ENCODE results near the gene ABHD4.

The ABHD4 gene

DNA sequence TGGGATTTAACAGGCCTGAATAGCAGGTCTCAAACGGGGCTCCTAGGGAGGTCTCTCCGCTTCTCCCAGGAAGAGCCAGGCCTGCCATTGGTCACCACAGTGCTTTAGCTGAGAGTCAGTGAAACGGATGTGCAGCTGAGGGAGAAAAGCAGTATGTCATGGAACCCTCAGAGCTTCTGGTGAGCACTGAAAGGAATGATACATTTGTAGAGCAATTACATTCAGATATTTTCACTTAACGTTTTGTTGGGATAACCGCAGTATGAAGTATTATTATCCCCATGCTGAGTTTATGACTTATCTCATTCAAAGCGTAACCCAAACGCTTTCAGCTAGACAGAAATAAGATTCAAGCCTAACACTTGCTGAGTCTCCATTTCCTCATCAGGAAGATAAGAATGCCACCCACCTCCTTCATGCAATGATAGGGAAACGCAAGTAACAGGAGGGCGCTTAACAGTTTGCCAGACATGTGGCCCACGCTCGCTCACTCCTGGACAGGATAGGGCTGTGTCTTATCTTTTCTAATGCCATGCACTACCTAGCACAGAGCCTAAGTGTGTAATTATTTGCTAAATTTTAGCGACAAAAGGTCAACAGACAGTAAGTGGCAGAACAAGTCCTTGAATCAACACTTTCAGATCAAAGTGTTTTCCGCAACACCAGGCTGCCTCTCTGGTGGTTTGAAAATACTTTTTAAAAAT, 37.3 kb upstream of the ABHD4 start:
- ChIA-PET CTCF (interaction anchor here (0.8 to 23.7 kb wide), 27 partner anchors 10 to 426 kb away, joined by 3 to 395 read pairs (median 4); partner anchors contain the start of genes AJUBA, DAD1 and MMP14), POLR2A (interaction anchor here (0.6 to 0.7 kb wide), 2 partner anchors 9 to 36 kb away, joined by 3 to 5 read pairs; no protein-coding TSS in a partner anchor)
- TF ChIP-seq, protein P1, sequence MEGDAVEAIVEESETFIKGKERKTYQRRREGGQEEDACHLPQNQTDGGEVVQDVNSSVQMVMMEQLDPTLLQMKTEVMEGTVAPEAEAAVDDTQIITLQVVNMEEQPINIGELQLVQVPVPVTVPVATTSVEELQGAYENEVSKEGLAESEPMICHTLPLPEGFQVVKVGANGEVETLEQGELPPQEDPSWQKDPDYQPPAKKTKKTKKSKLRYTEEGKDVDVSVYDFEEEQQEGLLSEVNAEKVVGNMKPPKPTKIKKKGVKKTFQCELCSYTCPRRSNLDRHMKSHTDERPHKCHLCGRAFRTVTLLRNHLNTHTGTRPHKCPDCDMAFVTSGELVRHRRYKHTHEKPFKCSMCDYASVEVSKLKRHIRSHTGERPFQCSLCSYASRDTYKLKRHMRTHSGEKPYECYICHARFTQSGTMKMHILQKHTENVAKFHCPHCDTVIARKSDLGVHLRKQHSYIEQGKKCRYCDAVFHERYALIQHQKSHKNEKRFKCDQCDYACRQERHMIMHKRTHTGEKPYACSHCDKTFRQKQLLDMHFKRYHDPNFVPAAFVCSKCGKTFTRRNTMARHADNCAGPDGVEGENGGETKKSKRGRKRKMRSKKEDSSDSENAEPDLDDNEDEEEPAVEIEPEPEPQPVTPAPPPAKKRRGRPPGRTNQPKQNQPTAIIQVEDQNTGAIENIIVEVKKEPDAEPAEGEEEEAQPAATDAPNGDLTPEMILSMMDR (IDR thresholded peaks at IDR 0.05; ENCODE audit: insufficient read depth, low read length, missing control alignments): no peak
- DNase-seq (ENCODE audit: low read depth, low spot score): no peak
- no peak overlapping the region for H3K4me3 ChIP-seq (ENCODE audit: low read depth, low read length)

DNA sequence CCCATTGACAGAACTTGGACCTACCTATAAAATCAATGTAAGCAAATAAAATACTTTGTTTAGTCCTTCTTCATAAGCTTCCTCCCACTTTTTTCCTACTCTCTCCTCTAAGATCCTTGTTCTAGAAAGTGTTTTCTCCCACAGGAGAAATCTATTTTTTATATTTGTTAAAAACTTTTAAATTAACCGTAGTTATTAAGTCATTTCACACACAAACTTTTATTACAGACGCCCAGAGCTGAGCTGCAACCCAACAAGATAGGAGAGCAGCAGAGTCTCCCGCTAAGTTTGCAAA, 36.8 kb upstream of the ABHD4 start:
- TF ChIP-seq, protein P1 (IDR thresholded peaks at IDR 0.05; ENCODE audit: insufficient read depth, low read length, missing control alignments): no peak
- DNase-seq (ENCODE audit: low read depth, low spot score): no peak
- H3K4me3 ChIP-seq (ENCODE audit: low read depth, low read length): no peak overlapping the region
- ChIA-PET CTCF (interaction anchor here (1.2 to 23.7 kb wide), 12 partner anchors 9 to 339 kb away, joined by 3 to 395 read pairs (median 8); no protein-coding TSS in a partner anchor), POLR2A (interaction anchor here (0.6 kb wide), 1 partner anchor 35 kb away, joined by 5 read pairs; no protein-coding TSS in a partner anchor)

DNA sequence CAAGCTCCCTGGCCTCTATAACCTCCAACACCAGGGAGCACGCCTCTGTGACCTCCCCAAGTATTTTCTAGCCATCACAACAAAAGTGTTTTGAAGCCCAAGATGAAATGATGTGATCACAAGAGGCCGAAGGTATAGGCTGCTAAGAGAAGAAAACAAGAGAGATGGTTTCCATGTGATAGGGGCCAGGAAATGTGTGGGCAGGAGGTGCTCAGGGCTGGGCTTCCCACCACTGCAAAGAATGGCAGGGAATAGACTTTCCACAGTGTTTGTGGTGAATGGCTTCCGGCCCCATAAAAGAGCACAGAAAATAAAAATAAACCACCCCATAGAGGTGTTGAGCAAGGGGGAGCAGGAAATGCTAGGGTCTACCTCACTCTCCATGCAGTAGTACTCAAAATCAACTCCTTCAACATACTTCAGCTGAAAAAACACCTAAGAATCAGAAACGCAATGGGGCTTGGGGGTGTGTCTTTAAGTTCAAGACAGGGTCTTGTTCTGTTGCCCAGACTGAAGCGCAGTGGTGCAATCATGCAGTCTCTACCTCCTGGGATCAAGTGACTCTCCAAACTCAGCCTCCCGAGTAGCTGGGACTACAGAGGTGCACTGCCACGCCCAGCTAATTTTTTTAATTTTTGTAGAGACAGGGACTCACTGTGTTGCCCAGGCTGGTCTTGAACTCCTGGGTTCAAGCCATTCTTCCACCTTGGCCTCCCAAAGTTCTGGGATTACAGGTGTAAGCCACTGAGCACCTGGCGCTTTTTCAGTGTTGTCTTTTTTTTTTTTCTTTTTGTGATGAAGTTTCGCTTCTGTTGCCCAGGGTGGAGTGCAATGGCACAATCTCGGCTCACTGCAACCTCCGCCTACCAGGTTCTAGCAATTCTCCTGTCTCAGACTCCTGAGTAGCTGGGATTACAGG, 36.2 kb upstream of the ABHD4 start:
- no peak for DNase-seq (ENCODE audit: low read depth, low spot score)
- POLR2A ChIA-PET: no interaction called here
- H3K4me3 ChIP-seq (ENCODE audit: low read depth, low read length): no peak overlapping the region

DNA sequence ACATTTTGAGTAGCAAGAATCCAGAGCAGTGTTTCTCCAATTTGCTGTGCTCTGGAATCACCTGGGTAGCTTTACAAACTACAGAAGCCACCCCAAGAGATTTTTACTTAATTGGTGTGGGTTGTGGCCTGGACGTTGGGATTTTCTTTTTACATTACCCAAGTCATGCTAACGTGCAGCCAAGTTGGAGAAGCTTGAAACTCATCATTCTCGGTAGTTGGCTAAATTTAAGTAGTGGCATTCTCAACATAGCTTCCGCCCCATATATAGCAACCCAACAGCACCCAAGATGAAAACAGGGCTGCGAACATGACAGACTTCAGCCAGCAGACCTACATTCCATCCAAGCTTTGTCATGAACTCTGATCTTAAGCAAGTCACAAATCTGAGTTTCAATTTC, 34.1 kb upstream of the ABHD4 start:
- no peak for DNase-seq (ENCODE audit: low read depth, low spot score)
- ChIA-PET POLR2A (interaction anchor here (1.1 kb wide), 1 partner anchor 274 kb away, joined by 3 read pairs; no protein-coding TSS in a partner anchor), CTCF (interaction anchor here (0.6 to 23.7 kb wide), 17 partner anchors 9 to 410 kb away, joined by 3 to 395 read pairs (median 4); partner anchors contain the start of genes DAD1 and LRP10)
- TF ChIP-seq, protein P1 (IDR thresholded peaks at IDR 0.05; ENCODE audit: insufficient read depth, low read length, missing control alignments): no peak
- H3K4me3 ChIP-seq (ENCODE audit: low read depth, low read length): no peak overlapping the region

More for the DNA sequence above, 36.2 kb upstream of the ABHD4 start:
- TF ChIP-seq, protein P1 (IDR thresholded peaks at IDR 0.05; ENCODE audit: insufficient read depth, low read length, missing control alignments): no peak
- CTCF ChIA-PET: interaction anchor here (0.6 to 23.7 kb wide), 14 partner anchors 8 to 339 kb away, joined by 3 to 395 read pairs (median 4); no protein-coding TSS in a partner anchor

DNA sequence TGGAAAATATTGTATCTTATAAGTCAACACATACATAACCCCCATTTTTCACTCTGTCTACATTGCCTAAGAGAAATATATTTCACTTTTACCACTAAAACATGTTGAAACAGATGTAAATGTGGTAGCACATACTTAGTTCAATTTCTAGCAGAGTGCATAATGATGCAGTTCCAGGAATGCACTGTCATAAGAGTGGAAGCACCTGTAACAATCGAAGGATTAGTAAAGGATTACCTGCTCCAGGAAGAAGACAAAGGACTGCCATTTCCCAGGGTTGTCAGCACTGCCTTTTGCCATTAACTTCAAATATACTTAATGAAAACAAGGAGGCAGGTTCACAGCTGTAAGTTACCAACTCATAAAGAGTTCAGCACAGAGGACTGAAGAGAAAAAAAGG, 33.6 kb upstream of the ABHD4 start:
- TF ChIP-seq, protein P1 (IDR thresholded peaks at IDR 0.05; ENCODE audit: insufficient read depth, low read length, missing control alignments): no peak
- DNase-seq (ENCODE audit: low read depth, low spot score): no peak
- H3K4me3 ChIP-seq (ENCODE audit: low read depth, low read length): no peak overlapping the region
- ChIA-PET CTCF (interaction anchor here (0.7 to 23.7 kb wide), 18 partner anchors 8 to 308 kb away, joined by 3 to 395 read pairs (median 4); partner anchors contain the start of gene LRP10), POLR2A (interaction anchor here (1.1 kb wide), 1 partner anchor 273 kb away, joined by 3 read pairs; no protein-coding TSS in a partner anchor)
